NCI-H446 (cell line): ENCODE measurements around the gene PID1.
"Not testable (repeated sequence)": the region's sequence is repeated elsewhere in the genome, so short reads cannot be mapped to it uniquely, and the experiment has no call there.

ENCODE experiments used
- DNase-seq, 2 experiments: peaks; one replicate each; lab custom pipeline; 2025; lab: John Stamatoyannopoulos, UW

The PID1 gene

GRCh38 chr2:229111744-229112143, 159.3 kb downstream of the PID1 start:
- no peak for DNase-seq

- no peak for DNase-seq
Measured at GRCh38 chr2:229109195-229109594, 161.9 kb downstream of the PID1 start.

- no peak for DNase-seq
Measured at GRCh38 chr2:229107601-229108000, 163.5 kb downstream of the PID1 start.

GRCh38 chr2:229104974-229105387, 166.1 kb downstream of the PID1 start:
- no peak for DNase-seq

GRCh38 chr2:229104025-229104424, 167.1 kb downstream of the PID1 start:
- DNase-seq: no peak

GRCh38 chr2:229101314-229101713, 169.8 kb downstream of the PID1 start:
- no peak for DNase-seq

GRCh38 chr2:229099231-229099630, 171.9 kb downstream of the PID1 start:
- no peak for DNase-seq

- no peak for DNase-seq
Measured at GRCh38 chr2:229098801-229099200, 172.3 kb downstream of the PID1 start.

- no peak for DNase-seq
Measured at GRCh38 chr2:229096409-229097066, 174.5 kb downstream of the PID1 start.

- no peak for DNase-seq
Measured at GRCh38 chr2:229095472-229095871, 175.6 kb downstream of the PID1 start.

- DNase-seq: no peak
Measured at GRCh38 chr2:229090225-229090624, 180.9 kb downstream of the PID1 start.

GRCh38 chr2:229089776-229090175, 181.3 kb downstream of the PID1 start:
- no peak for DNase-seq

- no peak for DNase-seq
Measured at GRCh38 chr2:229088966-229089700, 182.0 kb downstream of the PID1 start.

GRCh38 chr2:229088517-229088913, 182.6 kb downstream of the PID1 start:
- DNase-seq: no peak

GRCh38 chr2:229087843-229088516, 183.1 kb downstream of the PID1 start:
- no peak for DNase-seq

- DNase-seq: no peak
Measured at GRCh38 chr2:229087267-229087666, 183.8 kb downstream of the PID1 start.

GRCh38 chr2:229085439-229085838, 185.6 kb downstream of the PID1 start:
- DNase-seq: no peak

- no peak for DNase-seq
Measured at GRCh38 chr2:229084447-229084846, 186.6 kb downstream of the PID1 start.

GRCh38 chr2:229083606-229084340, 187.3 kb downstream of the PID1 start:
- DNase-seq: no peak

- DNase-seq: no peak
Measured at GRCh38 chr2:229081411-229081810, 189.7 kb downstream of the PID1 start.

- DNase-seq: no peak
Measured at GRCh38 chr2:229080172-229080571, 190.9 kb downstream of the PID1 start.

GRCh38 chr2:229076886-229077285, 194.2 kb downstream of the PID1 start:
- DNase-seq: not testable (repeated sequence)
